Lower leg skin (tissue), 4 donors: ENCODE results near the gene MRPL21. TPM values are rescaled to one million over a fixed set of nuclear protein-coding genes. Genes with fewer than 3 reads are reported as not detected.

Source experiments
- DNase-seq, 2 donors: peaks; one replicate each; pipeline ENCODE4 v3.0.0-alpha.2; 2019; ENCODE audit warnings: low spot score in 2 of 2
- H3K4me3 ChIP-seq: fragments of 200-600 bp; sonication (generic); 2 replicates; pipeline ENCODE4 v1.5.1; 2017; ENCODE audit warnings: mild to moderate bottlenecking, low read depth; ENCODE audit not compliant: poor library complexity, severe bottlenecking
- CTCF ChIP-seq, 3 donors: fragments of 450-650 bp; IDR thresholded peaks; one replicate each; pipeline ENCODE4 v1.5.1; 2016; ENCODE audit warnings: antibody characterized with exemption in 3 of 3, mild to moderate bottlenecking in 3 of 3, moderate library complexity in 2 of 3
- POLR2A ChIP-seq, 2 donors: fragments of 450-650 bp; IDR thresholded peaks; one replicate each; pipeline ENCODE4 v1.6.1; 2016 to 2017; ENCODE audit warnings: antibody characterized with exemption in 2 of 2, mild to moderate bottlenecking in 1 of 2, moderate library complexity in 1 of 2
- WGBS, 2 donors: methylation state at CpG; one replicate each; pipeline ENCODE4 v1.1.5; 2018; 5-methylcytosine and 5-hydroxymethylcytosine counted together
- intact Hi-C: fragments of 100-400 bp; cut with DNase I; formaldehyde crosslinking; loops from one replicate; pipeline ENCODE4 v1.15.0; 2023; ENCODE audit warnings: low total_unique reads
- total RNA-seq, 4 donors: library from RNA; depleted of rRNA; stranded (reverse); fragments of >200 nt; gene quantifications; one replicate each; pipeline ENCODE4 v1.1.0, GENCODE V29; 2016

MRPL21 gene
- total RNA-seq, 4 donors from 2014 or later: 34.0 to 54.5 (median 41.8) TPM

GRCh38 chr11:68936358-68936636 is 32.7 kb upstream of the MRPL21 start:
- intact Hi-C loops: no loop called here
- 93 to 98% methylated on average over 10 of the region's 10 CpGs for WGBS, 2 donors
- no peak overlapping the region for H3K4me3 ChIP-seq
- no peak for TF ChIP-seq CTCF (IDR thresholded peaks at IDR 0.05)
- no peak for TF ChIP-seq POLR2A (IDR thresholded peaks at IDR 0.05)
- no peak for DNase-seq

- DNase-seq: no peak
- WGBS, 2 donors: 94% methylated on average over 29 of the region's 29 CpGs
- TF ChIP-seq POLR2A (IDR thresholded peaks at IDR 0.05) (no peak), CTCF (IDR thresholded peaks at IDR 0.05) (no peak)
Observed at GRCh38 chr11:68935516-68936357, 32.1 kb upstream of the MRPL21 start.

GRCh38 chr11:68935066-68935465 is 31.4 kb upstream of the MRPL21 start:
- WGBS, 2 donors: 73 to 85% methylated on average over 15 of the region's 15 CpGs
- DNase-seq: no peak

More at GRCh38 chr11:68935516-68936357, 32.1 kb upstream of the MRPL21 start:
- H3K4me3 ChIP-seq: no peak overlapping the region
- intact Hi-C loops: no loop called here

GRCh38 chr11:68934666-68935065 is 31.0 kb upstream of the MRPL21 start:
- WGBS, 2 donors: 79 to 81% methylated on average over 13 of the region's 13 CpGs
- TF ChIP-seq POLR2A (IDR thresholded peaks at IDR 0.05) (no peak), CTCF (IDR thresholded peaks at IDR 0.05) (no peak)
- no peak overlapping the region for H3K4me3 ChIP-seq
- intact Hi-C loops: no loop called here
- DNase-seq: no peak

More at GRCh38 chr11:68935066-68935465, 31.4 kb upstream of the MRPL21 start:
- intact Hi-C loops: no loop called here
- no peak overlapping the region for H3K4me3 ChIP-seq
- TF ChIP-seq POLR2A (IDR thresholded peaks at IDR 0.05): no peak
- no peak for TF ChIP-seq CTCF (IDR thresholded peaks at IDR 0.05)

- intact Hi-C loops: no loop called here
- DNase-seq: no peak
- no peak overlapping the region for H3K4me3 ChIP-seq
- no peak for TF ChIP-seq CTCF (IDR thresholded peaks at IDR 0.05)
- TF ChIP-seq POLR2A (IDR thresholded peaks at IDR 0.05): no peak
- WGBS, 2 donors: 93 to 94% methylated on average over 12 of the region's 12 CpGs
Observed at GRCh38 chr11:68934321-68934645, 30.7 kb upstream of the MRPL21 start.
